HTERT RPE-1 (cell line): ENCODE data around the gene COX7A2.

Experiments used
- in situ Hi-C: fragments of 300-500 bp; cut with MboI; formaldehyde crosslinking; loops from 4 replicates; pipeline ENCODE4 v1.14.3; 2020; ENCODE audit warnings: low sequenced_read_pairs

COX7A2 gene

DNA sequence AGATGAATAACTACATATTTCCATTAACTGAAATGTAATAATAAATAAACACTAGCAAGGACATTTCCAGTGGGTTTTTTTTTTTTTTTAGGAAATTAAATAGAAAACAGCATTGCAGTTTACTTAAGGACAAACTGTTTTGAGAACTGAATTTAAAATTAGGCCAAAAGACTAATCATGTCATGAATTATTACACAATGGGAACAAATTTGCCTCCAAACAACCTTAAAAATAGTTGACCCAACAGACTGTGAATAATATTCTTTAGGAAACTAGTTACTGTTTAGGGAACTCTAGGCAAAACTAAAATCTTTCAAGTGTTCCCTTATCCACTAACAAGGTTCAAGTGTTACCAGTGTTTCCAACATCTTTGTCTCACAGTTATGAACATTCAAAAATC lies 21.3 kb downstream of the COX7A2 start:
- in situ Hi-C loops, result no loop called here

DNA sequence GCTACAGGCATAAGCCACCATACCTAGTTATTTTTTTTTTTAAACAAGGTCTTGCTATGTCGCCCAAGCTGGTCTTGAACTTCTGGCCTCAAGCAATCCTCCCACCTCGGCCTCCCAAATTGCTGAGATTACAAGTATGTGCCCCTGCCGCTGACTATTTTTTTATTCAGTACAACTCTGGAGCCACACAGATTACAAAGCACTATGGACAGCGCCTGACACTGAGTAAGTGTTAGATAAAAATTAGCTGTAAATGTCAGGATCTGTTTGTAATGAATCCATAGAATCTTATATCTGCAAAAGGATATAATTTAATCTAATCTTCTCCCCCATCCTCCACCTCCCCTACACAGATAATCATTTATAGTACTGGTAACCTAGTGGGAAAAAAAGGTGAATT lies 22.5 kb downstream of the COX7A2 start:
- in situ Hi-C loops, result no loop called here

DNA sequence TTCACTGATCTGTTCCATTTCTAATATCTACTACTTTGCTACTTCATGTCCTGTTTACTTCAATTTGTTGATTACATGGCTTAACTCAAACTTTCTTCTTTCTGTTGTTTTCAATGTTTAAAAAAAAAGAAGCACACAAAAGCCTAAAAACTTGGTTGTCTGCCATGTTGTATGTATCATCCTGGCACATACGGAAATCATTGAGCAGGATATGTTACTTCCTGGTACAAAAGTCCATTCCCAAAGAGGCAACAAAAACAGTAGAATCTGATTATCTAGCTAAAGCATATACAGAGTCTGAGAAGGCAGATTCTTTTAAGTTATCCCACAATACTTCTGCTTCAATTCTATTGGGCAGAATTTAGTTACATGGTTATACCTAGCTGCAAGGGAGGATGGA lies 23.2 kb downstream of the COX7A2 start:
- in situ Hi-C loops, result no loop called here

DNA sequence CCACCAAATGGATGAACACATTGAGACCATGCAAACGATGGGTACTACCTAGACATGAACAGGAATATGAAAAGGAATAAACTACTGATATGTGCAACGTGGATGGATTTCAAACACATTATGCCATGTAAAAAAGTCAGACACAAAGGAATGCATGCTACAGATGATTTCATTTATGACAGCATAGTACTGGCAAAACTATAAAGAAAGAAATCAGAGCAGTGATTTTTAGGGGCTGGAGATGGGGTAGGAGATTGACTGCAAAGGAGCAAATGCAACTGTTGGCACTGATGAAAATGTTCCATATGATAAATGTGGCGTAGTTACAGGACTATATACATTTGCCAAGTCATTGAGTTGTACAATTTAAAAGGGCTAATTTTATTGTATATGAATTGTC lies 24.3 kb downstream of the COX7A2 start:
- in situ Hi-C loops, result no loop called here

DNA sequence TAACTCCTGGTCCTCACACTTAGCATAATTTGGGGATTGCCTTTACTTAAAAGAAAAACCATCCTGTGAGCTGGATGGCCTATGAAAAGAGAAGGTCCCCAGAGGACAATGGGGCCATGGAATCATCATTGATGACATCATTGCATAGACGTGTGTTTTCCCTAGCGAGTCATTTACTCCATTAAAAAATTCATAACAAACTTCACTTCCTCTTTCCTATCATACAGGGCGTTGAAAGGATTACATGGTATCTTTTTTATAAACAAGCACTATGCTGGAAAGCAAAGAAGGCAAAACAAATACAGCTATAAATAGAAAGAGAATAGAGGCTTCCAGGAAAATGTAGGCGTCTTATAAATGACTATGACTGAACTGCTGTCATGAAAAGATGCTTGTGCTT lies 26.4 kb downstream of the COX7A2 start:
- in situ Hi-C loops, result no loop called here

DNA sequence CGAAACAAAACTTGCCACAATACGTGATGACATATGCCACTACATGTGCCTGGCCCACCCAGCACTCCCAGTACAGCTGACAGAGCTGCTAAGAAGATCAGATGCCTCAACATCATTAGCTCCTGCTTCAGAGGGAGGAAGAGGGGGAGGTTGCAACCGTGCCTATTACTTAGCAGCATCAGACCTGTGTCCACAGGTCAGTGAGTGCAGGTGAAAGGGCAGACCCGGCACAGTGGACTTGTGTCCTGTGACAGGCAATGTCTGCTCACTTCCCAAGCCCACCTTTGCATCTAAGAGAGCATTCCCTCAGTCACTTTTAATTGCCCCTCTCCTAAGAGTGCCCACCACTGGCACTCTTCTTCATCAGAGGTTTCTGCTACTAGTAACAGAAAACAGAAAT lies 28.3 kb downstream of the COX7A2 start:
- in situ Hi-C loops, result no loop called here

DNA sequence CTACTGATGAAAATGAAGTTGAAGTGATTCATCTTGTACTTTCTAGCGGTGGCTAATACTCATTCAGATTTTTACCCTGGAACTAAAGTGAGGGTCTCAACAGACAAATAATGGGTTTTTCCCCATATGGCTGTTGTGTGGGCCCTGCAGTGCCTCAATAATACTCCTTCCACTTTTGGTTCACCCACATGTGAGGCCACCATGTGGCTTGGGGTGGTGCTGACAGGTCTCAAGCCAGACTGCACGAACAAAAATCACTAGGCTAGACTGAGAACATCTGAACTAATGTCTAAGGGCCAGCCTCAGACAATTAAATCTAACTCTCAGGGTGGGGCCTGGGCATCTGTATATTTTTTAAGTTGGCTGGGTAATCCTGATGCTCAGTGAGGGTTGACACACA lies 29.9 kb downstream of the COX7A2 start:
- in situ Hi-C loops, result no loop called here

DNA sequence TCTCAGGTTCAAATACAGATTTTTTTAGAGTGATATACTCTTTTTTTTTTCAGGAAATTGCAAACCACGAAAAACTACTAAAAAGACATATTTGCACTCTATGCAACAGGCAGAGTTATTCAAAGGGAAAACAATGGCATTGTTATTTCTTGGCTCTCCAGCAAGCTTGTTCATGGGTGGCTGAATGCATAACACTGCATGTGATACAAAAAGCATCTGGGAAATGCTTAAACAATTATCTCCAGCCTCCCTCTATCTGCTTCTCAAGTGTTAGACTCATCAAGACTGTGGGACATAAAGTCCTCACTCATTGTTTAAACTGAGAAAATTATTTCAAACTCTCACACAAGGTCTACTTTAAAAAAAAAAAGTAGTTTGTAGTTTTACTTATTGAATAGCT lies 30.5 kb downstream of the COX7A2 start:
- in situ Hi-C loops, result no loop called here

DNA sequence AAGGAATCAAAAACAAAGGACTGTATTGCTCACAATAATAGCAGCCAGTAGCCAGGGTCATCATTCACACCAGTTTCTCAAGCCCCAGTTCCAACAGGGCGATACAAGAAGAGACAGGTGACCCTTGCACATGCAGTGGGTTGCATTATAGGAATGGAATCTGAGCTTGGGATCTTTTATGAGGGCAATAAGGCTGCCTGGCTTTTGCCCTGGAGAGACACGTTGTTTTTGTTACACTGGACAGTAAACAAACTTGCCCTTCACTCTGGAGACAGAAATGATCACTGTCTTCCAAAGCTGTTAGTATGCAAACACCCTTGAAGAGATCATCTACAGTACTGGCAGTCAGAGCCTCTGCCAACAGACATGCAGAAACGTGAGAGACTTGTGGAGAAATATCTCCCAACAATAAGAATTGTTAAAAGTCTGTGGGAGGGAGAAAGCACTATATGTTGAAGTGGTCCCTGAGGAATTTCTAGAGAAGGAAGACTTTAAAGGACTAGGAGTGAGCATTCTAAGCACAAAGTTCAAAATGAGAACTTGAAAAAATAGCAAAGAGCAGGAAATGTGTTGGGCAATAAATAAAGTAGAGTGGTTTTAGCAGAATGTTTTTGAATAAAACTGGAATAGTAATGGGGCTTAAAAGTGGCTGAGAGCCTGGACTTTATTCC lies 31.5 kb downstream of the COX7A2 start:
- in situ Hi-C loops, result no loop called here

DNA sequence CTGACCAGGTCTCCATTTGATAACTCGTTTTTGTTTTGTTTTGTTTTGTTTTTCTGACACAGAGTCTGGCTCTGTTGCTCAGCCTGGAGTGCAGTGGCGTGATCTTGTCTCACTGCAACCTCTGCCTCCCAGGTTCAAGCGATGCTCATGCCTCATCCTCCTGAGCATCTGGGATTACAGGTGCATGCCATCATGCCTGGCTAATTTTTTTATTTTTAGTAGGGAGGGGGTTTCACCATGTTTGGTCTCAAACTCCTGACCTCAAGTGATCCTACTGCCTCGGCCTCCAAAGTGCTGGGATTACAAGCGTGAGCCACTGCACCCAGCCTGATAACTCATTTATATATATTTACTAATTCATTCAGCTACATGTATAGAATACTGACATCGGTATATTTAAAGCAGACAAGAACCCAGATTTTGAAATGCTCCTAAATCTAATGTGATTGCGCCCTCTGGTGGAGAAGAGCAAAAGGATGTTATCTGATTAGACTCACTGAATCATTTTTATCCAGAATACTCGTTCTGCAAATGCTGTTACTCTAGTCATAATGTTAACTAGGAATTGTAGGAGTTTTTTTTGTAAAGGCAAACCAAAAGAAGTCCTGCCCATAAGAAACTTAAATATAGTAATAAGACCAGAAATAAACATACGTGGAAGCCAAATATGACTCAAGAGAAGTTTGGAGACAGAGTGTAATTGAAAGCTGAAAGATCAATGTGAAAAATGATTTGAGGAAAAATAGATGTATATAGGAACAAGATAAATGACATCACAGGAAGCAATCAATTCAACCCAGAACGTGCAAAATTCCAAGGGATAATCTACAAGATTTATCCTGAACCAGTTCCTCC lies 32.5 kb downstream of the COX7A2 start:
- in situ Hi-C loops, result no loop called here

DNA sequence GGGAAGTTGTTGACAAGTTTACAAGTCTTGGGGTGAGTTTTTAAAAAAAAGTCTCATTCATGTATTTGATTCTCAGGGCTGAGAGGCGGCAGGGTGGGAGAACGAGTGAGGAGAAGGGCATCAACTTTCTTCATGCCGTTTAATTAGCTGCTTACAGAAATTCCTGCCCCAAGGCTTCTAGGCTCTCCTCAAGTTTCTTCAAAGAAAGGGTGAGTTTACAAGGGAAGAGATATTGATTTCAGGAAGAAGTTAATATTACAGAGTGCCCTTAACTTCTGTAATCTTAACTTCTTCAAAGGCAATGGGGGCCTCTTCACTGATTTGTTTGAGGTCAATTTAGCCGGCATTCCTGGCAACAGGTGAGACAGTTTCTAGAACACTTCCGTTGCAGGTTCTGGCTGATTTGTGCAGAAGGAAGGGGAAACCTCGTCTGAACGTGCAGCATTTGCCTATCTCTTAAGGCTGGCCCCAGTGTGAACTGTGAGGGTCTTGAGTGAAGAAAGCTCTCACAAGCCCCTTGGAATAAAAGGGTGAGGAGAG lies 34.3 kb downstream of the COX7A2 start:
- in situ Hi-C loops, result no loop called here

DNA sequence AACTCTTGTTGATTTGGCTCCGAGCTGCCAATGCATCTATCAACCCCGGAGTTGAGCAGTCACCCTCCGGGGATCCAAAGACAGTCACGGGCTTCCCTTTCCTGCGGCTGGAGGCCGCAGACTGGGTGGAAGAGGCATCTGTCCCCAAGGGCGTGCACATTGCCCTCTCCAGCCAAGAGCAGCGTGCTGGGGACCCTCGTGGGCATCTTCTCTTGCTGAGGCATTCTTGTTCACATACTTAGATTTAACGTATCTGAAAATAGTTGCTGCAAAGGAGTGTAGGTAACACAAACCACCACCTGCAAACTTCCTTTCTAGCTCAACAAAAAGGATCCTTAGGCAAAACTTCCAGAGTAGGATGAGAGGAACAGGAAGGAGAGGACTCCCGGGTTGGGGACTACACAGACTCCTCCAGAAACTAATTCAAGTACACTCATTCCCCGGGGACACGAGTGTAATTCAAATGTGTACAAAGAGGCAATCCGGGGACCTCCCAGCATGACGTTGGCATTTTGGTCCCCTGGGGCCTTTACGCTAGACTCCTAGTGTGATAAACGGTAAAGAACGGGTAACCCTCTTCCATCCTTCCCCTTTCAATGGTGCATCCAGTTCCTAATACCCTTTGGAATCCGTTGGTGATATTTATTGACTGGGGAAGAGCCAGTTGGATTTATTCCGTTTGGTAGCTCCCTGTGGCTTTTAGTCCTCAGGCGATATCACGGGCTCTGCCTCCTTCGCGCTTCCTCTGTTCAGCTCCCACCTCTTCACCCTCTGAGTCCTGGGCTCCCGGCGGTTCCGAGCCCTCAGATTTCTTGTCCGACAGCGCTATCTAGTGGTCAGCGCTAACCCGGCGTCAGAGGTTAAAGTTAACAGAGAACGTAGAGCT lies 35.1 kb downstream of the COX7A2 start:
- in situ Hi-C loops, result no loop called here

DNA sequence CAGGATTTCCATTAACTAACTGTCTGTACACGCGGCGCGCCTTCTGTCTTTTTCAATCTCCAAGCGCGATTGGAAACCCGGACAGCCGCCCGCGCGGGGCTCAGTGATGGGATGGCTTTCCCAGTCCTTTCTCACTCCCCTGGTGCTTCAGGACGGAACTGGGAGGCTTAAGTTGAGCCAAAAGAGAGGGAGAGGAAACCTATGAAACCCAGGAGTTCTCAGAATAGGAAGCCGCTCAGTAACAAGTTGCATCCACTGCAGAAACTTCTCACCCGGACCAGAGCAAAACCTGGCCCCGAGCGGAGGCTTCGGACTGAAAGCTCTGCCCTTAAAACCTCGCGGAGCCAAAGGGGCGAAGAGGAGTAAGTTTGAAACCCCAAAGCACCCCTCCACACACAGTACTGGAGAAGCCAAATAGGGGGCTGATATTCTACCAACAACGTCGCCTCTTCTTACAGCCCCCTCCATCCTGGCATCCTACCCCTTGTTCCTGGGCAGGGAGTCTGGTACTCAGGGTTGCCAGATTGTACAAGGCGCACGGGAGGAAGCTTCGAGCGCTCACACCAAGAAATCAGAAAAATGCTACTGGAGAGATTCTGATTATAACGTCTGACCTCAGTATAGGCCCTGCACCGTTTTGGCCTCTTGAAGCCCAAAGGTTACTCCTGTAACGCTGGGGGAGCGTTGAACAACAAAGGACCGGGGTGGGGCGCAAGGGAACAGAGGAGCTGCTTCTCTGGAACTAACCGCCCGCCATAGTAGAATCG lies 36.8 kb downstream of the COX7A2 start:
- in situ Hi-C loops, result no loop called here

DNA sequence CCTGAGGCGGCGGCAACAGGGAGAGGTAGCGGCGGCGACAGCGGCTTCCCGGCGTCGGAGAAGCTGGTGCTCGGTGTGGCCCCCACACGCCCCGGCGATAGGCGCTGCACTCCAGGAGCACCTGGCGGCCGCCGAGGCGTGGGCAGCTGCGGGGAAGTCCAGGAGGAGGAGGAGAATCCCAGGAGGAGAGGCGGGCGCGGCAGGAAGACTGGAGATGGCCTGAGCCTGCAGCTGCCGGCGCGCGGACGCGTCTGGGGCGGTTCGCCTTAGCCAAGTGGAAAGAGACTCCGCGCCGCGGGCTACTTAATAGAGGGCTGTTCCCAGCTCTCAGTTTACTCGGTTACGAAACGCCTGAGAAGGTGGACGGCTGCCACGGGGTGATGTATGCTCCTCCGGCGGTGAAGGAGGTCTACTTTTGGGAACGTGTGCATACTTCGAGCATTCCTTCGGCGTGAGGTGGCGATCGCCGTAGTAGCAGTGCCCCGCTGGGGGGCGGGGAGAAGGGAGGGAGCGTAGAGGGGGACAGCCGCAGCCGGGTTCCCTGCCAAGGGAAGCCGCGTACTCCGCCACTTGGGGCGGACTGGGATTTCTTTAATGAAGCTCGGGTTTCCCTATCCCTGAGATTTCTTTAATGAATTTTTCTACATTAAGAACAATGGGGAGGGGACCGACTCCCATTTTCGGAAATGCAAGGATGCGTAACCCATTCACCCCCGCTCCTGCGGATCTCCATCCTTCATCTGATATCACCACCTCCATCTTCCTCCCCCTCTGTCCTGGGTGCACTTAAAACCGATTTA lies 37.6 kb downstream of the COX7A2 start, which contains the start of gene COL12A1:
Gene COL12A1 (minus strand): TSS at position 278 of the 800 bp plus-strand sequence. CDS start 3,261 bp downstream, outside the sequence.
- in situ Hi-C loops, result no loop called here

DNA sequence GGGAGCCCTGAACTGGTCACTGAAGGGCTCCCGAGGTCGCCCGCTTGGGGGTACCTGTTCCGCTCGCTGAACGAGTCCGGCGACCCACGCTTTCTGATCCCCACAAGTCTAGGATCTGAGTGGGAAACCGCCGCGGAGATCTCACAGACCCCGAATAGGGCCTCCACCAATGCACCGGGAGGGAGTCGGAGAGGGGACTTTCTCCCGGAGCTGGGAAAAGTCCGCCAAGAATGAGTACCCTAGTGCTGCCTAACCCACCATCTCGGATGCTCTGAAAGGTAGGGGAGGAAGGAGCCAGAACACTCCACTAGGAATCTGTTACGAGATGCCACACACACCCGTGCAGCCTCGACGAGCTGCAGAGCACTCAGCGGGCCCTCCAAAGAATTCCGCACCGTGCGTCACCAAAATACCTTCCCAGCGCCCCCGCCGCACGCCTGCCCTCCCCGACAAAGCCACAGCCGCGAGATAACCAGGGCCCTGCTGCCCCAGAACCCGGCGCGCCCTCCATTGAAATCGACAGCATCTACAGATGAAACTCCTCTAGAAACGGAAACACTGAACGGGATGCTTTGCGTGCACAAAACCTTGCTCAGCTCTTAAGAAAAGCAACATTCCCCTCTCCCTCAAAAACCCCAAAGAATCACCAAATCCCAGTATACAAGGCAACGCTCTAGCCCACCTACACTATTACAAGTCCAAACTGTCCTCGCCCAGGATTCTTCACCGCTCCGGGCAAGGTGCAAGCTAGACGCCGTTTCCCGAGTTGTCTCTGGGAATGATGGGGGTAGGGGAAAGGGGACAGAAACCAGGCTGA lies 38.4 kb downstream of the COX7A2 start:
- in situ Hi-C loops, result no loop called here

DNA sequence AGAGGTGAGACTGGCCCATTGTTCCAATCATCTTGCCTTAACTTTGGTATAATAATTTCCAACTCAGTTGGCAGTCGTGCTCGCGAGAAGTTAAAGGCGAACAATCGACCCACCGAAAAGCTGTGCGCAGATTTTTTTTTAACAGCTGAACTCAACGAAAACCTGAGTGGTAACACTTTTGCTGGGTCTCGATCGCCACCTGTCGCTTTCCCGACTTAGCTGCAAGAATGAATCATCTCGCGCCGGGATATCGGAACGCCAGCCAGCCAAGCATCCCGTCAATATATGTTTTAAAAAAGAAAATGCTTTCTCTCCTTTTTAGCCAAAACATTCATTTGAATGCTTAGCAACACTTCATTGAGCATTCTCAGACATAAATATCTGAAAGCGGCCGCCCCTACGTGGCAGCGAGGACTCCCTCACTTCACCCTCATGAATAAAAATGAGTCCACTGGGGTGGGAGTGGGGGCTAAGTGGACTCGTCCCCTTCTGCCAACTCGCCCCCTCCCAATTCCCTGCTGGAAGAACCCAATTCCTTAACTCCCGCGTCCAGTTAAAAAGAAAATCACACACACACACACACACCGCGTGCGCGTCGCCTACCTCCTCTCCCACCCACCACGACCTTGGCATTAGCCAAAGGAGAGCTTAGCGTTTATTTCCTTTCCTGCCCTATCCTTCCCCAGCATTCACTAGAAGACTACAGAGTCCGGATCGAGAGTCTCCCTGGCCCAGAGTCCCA lies 39.2 kb downstream of the COX7A2 start:
- in situ Hi-C loops, result no loop called here

DNA sequence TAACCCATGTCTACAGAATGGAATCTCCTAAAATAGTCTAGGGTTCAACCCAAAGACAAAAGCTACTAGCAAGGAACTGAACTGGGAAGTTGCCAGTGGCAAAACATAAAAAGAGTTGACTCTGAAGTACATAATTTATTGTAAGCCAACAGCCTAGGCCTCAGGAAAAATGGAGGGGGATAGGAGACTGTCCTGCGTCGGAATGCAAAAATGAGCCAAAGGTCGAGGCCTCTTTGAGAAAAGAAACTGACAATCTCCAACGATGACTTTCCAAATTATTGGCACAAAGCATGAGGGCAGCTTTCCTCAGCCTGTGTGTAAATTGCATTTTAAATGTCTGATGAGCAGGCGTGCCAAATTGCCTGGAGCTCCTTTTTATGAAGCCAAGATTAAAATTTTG lies 39.9 kb downstream of the COX7A2 start:
- in situ Hi-C loops, result no loop called here

DNA sequence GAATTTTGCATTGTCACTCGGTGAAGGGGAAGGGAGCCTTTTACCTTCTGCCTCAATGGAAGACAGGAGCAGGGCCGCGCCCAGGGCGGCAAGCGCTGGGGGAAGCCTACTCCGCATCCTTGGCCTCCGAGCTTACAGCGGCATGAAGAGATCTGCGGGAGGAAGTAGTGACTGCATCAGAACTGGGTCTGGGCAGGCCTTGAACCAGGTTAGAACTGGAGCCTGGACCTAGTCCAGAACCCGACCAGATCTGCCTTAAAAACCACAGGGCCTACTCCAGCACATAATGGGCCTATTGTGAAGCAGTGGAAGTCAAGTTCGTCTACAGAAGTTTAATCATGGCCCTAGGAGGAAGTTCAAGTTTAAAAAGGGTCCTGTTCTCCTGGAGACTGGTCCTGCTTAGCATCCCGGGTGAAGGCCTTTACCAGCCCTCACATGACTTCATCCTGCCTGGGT lies 40.9 kb downstream of the COX7A2 start:
- in situ Hi-C loops, result no loop called here
